ENCODE results near the gene IGFLR1.

Gene IGFLR1

GRCh38 chr19:35751839-35752745, 9.8 kb upstream of the IGFLR1 start:
- TF ChIP-seq ZNF384 (IDR thresholded peaks at IDR 0.05): no peak
- TF ChIP-seq L3MBTL2 (conservative IDR thresholded peaks at IDR 0.05): no peak
- no peak for TF ChIP-seq HDGF (IDR thresholded peaks at IDR 0.05; ENCODE audit: borderline replicate concordance)
- ChIA-PET CTCF (no interaction called here), POLR2A (no interaction called here)
- no peak for DNase-seq (ENCODE audit: extremely low spot score)

- TF ChIP-seq ELF4 (IDR thresholded peaks at IDR 0.05): no peak
- no peak for TF ChIP-seq L3MBTL2 (conservative IDR thresholded peaks at IDR 0.05)
- no peak for TF ChIP-seq LEF1 (IDR thresholded peaks at IDR 0.05; ENCODE audit: borderline replicate concordance)
- ChIA-PET CTCF (no interaction called here), POLR2A (no interaction called here)
- DNase-seq (ENCODE audit: extremely low spot score): no peak
Observed at GRCh38 chr19:35750167-35750566, 7.9 kb upstream of the IGFLR1 start.

DNA sequence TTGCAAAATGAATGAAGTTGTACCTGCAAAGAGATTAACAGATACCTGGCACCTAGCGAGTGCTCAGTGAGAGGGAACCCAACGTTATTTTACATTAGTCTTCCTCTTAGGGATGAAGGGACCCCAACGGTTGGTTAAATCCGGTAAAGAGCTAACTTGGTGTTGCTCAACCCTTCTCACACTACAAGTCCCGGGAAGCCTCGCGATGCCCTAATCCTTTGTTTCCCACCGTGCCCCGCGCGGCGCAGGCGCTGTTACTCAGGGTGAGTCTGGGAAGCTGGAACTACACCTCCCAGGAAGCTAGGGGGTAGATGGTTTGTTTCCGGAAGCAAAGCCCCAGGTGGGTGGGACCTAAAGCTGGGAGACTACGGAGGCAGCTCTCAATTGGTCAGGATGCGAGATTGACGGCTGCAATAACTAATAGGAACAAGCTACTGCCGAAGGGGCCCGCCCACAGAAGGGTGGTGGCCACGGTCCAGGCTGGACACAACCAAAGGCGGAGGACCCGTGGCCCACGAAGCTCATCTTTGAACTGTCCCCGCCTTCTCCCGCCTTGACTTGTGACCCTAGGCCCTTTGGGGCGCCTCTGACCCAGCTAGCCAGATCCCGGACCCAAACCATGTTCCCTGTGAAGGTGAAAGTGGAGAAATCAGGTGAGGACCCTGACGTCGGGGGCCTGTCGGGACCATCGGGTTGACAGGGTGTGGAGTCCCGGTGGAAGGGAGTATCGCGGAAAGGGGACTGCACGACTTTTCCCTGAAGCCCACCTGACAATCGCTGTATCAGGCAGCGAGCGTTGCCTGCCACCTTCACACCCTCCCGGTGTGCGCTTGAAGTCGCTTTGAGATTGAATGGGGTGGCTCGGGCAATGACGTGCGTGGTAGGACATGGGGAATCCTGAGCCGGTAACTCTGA, 6.1 kb upstream of the IGFLR1 start, which contains the start of gene LIN37:
Gene LIN37, plus strand, starts transcription at position 471 of the 915 bp plus-strand sequence. Its CDS starts 149 bp downstream, at position 620.
- ChIA-PET CTCF (interaction anchor here (0.9 kb wide), 1 partner anchor 71 kb away, joined by 5 read pairs; no protein-coding TSS in a partner anchor), POLR2A (interaction anchor here (0.6 to 1.9 kb wide), 30 partner anchors 9 to 366 kb away, joined by 3 to 33 read pairs (median 4); partner anchors contain the start of genes APLP1, COX6B1, HAUS5 and HSPB6)
- TF ChIP-seq, protein P1, sequence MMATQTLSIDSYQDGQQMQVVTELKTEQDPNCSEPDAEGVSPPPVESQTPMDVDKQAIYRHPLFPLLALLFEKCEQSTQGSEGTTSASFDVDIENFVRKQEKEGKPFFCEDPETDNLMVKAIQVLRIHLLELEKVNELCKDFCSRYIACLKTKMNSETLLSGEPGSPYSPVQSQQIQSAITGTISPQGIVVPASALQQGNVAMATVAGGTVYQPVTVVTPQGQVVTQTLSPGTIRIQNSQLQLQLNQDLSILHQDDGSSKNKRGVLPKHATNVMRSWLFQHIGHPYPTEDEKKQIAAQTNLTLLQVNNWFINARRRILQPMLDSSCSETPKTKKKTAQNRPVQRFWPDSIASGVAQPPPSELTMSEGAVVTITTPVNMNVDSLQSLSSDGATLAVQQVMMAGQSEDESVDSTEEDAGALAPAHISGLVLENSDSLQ (IDR thresholded peaks at IDR 0.05): peak; percentile 99
- TF ChIP-seq FOXA1 (IDR thresholded peaks at IDR 0.05): no peak
- no peak for TF ChIP-seq NFRKB (IDR thresholded peaks at IDR 0.05)
- TF ChIP-seq FOXK2 (IDR thresholded peaks at IDR 0.05): no peak; the same call in 1 of the 2 replicates
- no peak for TF ChIP-seq ZNF384 (IDR thresholded peaks at IDR 0.05)
- no peak for TF ChIP-seq FOXM1 (IDR thresholded peaks at IDR 0.05; ENCODE audit: borderline replicate concordance)
- TF ChIP-seq L3MBTL2 (conservative IDR thresholded peaks at IDR 0.05): peak; percentile 70
- peak; percentile 96 for TF ChIP-seq ELF4 (IDR thresholded peaks at IDR 0.05)
- peak; percentile 92 for DNase-seq (ENCODE audit: extremely low spot score)

DNA sequence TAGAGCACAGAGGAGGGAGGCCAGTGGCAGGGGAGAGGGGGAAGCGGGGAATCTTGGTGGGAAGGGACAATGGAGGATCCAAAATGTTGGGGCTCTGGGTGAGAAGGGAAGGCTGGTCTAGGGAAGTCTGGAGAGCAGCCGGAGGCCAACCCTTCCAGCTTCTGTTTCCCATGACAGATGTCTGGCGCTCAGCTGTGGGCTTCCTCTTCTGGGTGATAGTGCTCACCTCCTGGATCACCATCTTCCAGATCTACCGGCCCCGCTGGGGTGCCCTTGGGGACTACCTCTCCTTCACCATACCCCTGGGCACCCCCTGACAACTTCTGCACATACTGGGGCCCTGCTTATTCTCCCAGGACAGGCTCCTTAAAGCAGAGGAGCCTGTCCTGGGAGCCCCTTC, 4.3 kb upstream of the IGFLR1 start:
- POLR2A ChIA-PET: interaction anchor here (1.2 kb wide), 1 partner anchor 185 kb away, joined by 3 read pairs; no protein-coding TSS in a partner anchor
- TF ChIP-seq FOXK2 (IDR thresholded peaks at IDR 0.05) (no peak), SP1 (IDR thresholded peaks at IDR 0.05) (no peak), ARNT (IDR thresholded peaks at IDR 0.05) (no peak), ZNF384 (IDR thresholded peaks at IDR 0.05) (no peak), BHLHE40 (IDR thresholded peaks at IDR 0.05; ENCODE audit: borderline replicate concordance) (no peak), TARDBP (IDR thresholded peaks at IDR 0.05) (no peak), FOXM1 (IDR thresholded peaks at IDR 0.05; ENCODE audit: borderline replicate concordance) (no peak), L3MBTL2 (conservative IDR thresholded peaks at IDR 0.05) (no peak), LEF1 (IDR thresholded peaks at IDR 0.05; ENCODE audit: borderline replicate concordance) (no peak), HDGF (IDR thresholded peaks at IDR 0.05; ENCODE audit: borderline replicate concordance) (no peak), FOXA1 (IDR thresholded peaks at IDR 0.05) (no peak), CTBP1 (IDR thresholded peaks at IDR 0.05; ENCODE audit: borderline replicate concordance) (no peak), SUZ12 (IDR thresholded peaks at IDR 0.05) (no peak), NFRKB (IDR thresholded peaks at IDR 0.05) (no peak), ELF4 (IDR thresholded peaks at IDR 0.05) (no peak)
- TF ChIP-seq, protein P1 (IDR thresholded peaks at IDR 0.05): no peak
- CTCF ChIA-PET: no interaction called here
- no peak for DNase-seq (ENCODE audit: extremely low spot score)

DNA sequence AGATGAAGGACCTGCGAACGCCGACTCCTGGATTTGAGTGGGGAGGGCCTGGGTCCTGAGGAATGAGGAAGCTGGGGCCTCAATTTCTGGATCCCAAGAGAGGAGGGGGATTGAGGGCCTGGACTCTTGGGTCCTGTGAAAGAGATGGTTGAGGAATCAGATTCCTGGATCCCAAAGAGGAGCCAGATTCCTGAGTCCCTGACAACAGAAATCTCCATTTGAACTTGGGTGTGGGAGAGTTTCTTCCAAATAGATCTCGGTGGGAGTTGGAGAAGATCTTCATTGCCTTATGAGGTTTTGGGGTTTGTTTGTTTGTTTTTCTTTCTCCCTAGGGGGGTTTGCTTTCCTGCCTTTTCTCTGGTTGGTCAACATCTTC, 3.8 kb upstream of the IGFLR1 start:
- ChIA-PET POLR2A (interaction anchor here (0.9 to 2.4 kb wide), 9 partner anchors 11 to 185 kb away, joined by 3 to 18 read pairs (median 4); partner anchors contain the start of genes HSPB6 and PROSER3), CTCF (interaction anchor here (0.7 kb wide), 1 partner anchor 51 kb away, joined by 3 read pairs; no protein-coding TSS in a partner anchor)
- TF ChIP-seq ARNT (IDR thresholded peaks at IDR 0.05) (no peak), CTBP1 (IDR thresholded peaks at IDR 0.05; ENCODE audit: borderline replicate concordance) (no peak), SUZ12 (IDR thresholded peaks at IDR 0.05) (no peak), ELF4 (IDR thresholded peaks at IDR 0.05) (no peak), HDGF (IDR thresholded peaks at IDR 0.05; ENCODE audit: borderline replicate concordance) (no peak), ZNF384 (IDR thresholded peaks at IDR 0.05) (no peak), FOXK2 (IDR thresholded peaks at IDR 0.05) (no peak), SP1 (IDR thresholded peaks at IDR 0.05) (no peak), FOXM1 (IDR thresholded peaks at IDR 0.05; ENCODE audit: borderline replicate concordance) (no peak), LEF1 (IDR thresholded peaks at IDR 0.05; ENCODE audit: borderline replicate concordance) (no peak), BHLHE40 (IDR thresholded peaks at IDR 0.05; ENCODE audit: borderline replicate concordance) (no peak), TARDBP (IDR thresholded peaks at IDR 0.05) (no peak), FOXA1 (IDR thresholded peaks at IDR 0.05) (no peak), NFRKB (IDR thresholded peaks at IDR 0.05) (no peak), L3MBTL2 (conservative IDR thresholded peaks at IDR 0.05) (no peak)
- TF ChIP-seq, protein P1 (IDR thresholded peaks at IDR 0.05): no peak
- no peak for DNase-seq (ENCODE audit: extremely low spot score)

Data from HEK293T (cell line).